GM10266 (cell line): Measurements from ENCODE around the gene DTX4.

ENCODE experiments used
- DNase-seq: peaks from one replicate; pipeline ENCODE4 v3.0.0; 2012; ENCODE audit errors: extremely low spot score
- TF ChIP-seq, protein P1 (sequence below): IDR thresholded peaks from 2 replicates; pipeline ENCODE4 v1.5.1; 2012; ENCODE audit warnings: mild to moderate bottlenecking, low read depth; ENCODE audit not compliant: control insufficient read depth, insufficient read depth; ENCODE audit errors: missing control alignments

DTX4 gene

DNA sequence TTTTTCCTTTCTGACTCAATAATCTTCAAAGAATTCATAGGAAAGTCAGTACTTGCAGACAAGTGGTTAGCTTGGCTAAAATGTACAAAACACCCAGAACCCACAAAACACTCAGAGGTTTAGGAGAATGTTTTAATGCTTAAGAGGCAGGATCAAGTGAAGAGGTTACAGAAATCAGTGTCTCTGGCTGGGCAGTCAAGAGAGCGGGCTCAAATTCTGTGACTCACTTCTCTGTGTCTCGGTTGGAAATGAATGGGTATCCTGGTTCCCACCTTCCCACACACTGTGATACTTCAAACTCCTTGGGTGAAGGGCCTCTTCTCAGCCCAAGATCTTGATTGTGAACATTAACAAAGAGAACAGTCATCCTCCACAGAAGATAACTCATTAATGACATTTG is 37.0 kb downstream of the DTX4 start:
- no peak for DNase-seq
- TF ChIP-seq, protein P1, sequence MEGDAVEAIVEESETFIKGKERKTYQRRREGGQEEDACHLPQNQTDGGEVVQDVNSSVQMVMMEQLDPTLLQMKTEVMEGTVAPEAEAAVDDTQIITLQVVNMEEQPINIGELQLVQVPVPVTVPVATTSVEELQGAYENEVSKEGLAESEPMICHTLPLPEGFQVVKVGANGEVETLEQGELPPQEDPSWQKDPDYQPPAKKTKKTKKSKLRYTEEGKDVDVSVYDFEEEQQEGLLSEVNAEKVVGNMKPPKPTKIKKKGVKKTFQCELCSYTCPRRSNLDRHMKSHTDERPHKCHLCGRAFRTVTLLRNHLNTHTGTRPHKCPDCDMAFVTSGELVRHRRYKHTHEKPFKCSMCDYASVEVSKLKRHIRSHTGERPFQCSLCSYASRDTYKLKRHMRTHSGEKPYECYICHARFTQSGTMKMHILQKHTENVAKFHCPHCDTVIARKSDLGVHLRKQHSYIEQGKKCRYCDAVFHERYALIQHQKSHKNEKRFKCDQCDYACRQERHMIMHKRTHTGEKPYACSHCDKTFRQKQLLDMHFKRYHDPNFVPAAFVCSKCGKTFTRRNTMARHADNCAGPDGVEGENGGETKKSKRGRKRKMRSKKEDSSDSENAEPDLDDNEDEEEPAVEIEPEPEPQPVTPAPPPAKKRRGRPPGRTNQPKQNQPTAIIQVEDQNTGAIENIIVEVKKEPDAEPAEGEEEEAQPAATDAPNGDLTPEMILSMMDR: no peak

DNA sequence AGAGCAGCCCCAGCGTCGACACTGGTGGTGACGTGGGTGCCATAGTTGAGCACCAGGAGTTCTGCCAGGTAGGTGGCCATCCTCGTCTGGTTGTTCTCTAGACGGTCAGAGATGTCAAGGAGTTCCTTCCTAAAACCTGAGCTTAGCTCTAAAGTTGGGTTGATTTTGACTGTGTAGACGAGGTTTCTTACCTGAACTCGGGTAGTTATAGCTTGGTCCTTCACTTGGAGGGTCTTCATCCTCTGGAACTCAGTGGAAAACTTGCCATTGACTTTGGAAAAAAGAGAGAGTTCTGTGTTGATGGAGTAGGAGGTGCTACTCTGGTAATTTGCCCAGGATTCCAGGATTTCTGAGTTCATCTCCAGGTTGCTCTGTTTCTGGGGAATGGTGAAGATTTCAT is 40.3 kb downstream of the DTX4 start:
- TF ChIP-seq, protein P1: no peak
- no peak for DNase-seq

DNA sequence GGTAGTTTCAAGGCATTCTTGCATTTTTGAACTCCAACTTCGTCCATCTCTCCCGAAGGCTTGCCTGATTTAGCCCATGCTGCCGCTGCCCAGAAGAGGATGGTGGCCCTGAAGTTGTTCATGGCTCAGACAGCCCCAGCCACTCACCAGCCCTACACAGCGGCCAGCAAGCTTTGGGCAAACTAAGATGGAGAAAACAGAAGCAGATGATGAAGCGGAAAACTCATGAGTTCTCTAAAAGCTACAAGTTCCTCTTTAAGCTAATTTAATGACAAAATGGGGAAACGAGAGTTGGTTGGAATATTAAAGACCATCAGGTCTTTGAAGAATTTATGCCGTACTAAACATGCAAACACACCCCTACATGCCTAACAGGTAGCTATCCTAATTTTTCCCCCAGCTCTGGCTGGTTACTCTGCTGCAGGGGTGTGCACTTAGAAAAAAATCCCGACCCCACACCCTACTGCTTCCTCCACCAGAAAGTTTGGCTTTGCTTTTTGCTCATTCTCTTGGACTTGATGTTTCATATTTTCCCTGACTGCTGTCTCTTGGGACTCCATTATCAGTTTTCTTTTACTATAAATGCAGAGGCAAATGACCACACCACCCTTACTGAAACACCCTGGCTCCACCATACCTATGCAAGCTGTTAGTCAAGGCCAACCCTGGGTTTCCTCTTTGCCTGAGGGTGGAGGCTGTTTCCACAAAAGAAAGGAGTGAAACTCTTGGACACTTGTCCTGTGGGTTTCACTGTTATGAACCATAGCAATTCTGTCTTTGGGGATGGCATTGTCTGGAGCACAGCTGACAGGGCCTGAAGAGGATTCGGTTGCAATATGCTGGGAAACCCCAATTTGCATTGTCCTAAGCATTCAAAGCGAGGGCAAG is 41.1 kb downstream of the DTX4 start, which contains the start of gene MPEG1:
Gene MPEG1 (minus strand): TSS at position 184 of the 888 bp plus-strand sequence. CDS start 62 bp downstream, at position 122.
- TF ChIP-seq, protein P1: no peak
- DNase-seq: no peak

DNA sequence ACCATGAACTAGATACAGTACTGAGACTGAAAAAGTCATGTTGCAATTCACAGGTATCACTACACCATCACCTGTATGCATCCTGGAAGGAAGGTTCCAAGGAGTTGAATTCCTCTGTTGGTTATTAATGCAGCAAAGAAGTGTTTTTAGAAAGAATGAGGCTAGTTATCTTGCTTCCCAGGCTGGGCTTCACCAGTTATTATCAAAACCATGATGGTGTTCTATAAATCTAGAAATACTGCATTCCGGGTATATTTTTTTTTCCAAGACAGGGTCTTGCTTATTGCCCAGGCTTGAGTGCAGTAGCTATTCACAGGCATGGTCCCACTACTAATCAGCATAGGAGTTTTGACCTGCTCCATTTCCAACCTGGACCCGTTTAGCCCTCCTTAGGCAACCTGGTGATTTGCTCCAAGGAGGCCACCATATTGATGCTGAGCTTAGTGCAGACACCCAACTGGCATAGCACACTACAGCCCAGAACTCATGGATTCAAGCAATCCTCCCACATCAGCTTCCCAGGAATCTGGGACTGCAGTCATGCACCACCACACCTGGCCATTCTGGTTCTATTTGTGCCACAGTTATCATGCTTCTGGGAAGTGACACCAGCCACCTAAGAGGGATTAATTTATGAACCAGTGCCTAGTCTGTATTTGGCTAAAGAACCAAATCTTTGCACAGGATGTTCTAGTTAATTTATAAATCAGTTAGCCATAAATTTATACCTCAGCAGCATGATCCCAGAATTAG is 42.4 kb downstream of the DTX4 start:
- TF ChIP-seq, protein P1: no peak
- no peak for DNase-seq

DNA sequence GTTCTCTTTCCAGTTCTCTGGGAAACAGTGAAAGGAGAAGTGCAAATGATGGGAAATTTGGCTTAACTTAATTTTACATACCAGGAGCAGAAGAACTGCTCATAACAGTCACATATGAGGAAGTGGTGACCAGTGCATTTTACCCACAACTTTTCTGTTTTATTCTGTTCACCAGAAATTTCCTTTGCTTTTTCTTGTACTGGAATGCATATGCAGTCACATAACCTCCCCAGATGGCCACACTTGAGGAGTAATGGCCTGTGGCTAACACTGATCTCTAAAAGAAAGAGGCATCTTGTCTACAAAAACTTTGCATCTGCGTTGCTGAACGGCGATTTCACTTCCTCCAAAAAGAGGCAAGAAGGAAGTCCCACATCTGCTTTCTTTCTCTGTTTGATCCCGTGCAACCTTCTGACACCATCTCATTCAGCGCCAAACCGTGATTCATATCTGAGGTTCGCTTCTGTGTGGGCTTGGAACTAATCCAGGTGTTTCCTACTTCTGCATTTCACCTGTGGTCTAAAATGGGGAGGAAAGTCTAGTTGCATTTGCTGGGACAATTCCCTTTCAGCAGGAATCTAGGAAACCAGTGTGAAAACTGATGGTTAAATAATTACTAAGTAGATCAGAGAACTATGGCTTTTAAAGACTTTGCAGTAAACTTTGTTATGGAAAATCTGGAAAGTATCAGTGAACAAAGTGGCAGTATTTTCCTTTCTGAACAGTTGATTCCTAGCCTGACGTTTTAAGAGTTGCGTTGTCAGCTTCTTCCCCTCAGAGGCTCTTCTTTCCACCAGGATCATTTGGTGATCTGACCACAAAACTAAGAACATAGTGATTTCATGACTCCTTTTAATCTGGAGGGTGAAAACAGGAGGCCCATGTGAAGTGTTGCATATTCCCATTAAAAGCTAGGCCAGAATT is 45.0 kb downstream of the DTX4 start:
- peak; percentile 61 for DNase-seq
- TF ChIP-seq, protein P1: no peak

DNA sequence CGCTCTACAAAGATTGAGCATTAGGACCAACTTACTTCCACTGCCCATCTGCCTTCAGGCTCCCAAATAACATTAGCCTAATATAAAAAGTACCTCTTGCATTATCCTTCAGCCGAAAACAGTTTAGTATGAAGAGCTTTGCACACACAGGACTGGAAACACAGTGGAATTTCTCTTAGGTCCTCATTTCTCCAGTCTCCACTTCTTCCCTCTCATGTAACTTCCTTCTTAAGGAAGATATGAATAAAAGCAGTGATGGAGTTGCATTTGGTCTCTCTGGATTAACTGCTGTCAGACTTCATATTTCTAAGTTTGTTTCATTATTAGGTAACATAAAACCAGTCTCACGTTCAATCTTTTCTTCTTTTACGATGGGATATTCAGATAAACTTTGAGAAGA is 46.4 kb downstream of the DTX4 start:
- TF ChIP-seq, protein P1: no peak
- no peak for DNase-seq
